NT2/D1 (cell line): Measurements from ENCODE around the gene ZNF282.

ENCODE experiments used
- DNase-seq: peaks from one replicate; pipeline ENCODE4 v3.0.0-alpha.2; 2011; ENCODE audit warnings: low read depth, low spot score
- H3K27me3 ChIP-seq: 2 replicates; pipeline ENCODE4 v1.6.0; 2011; ENCODE audit warnings: mild to moderate bottlenecking; ENCODE audit not compliant: insufficient read length, insufficient read depth
- H3K36me3 ChIP-seq: 2 replicates; pipeline ENCODE4 v1.6.1; 2011; ENCODE audit warnings: mild to moderate bottlenecking, low read length, mixed read lengths; ENCODE audit not compliant: insufficient read depth, insufficient read length
- H3K4me1 ChIP-seq: 2 replicates; pipeline ENCODE4 v1.5.1; 2011; ENCODE audit not compliant: insufficient read depth, insufficient read length
- H3K4me3 ChIP-seq: 2 replicates; pipeline ENCODE4 v1.5.1; 2011; ENCODE audit warnings: low read depth; ENCODE audit not compliant: insufficient read length
- H3K9ac ChIP-seq: 2 replicates; pipeline ENCODE4 v1.6.0; 2011; ENCODE audit warnings: low read depth; ENCODE audit not compliant: insufficient read length
- H3K9me3 ChIP-seq: 2 replicates; pipeline ENCODE4 v1.5.1; 2011; ENCODE audit warnings: mild to moderate bottlenecking, low read length; ENCODE audit not compliant: insufficient read depth
- SUZ12 ChIP-seq: IDR thresholded peaks from 2 replicates; pipeline ENCODE4 v1.6.1; 2011; ENCODE audit not compliant: insufficient read length, insufficient read depth; ENCODE audit errors: extremely low read depth
- YY1 ChIP-seq: IDR thresholded peaks from 2 replicates; pipeline ENCODE4 v1.6.1; 2011; ENCODE audit not compliant: insufficient read length, insufficient read depth
- ZNF274 ChIP-seq: IDR thresholded peaks from 2 replicates; pipeline ENCODE4 v1.6.1; 2011; ENCODE audit warnings: mild to moderate bottlenecking, low read depth, low read length

Gene ZNF282

GRCh38 chr7:149156898-149157297, 38.4 kb upstream of the ZNF282 start:
- Histone ChIP-seq H3K36me3 (peaks cover 45% of the 10 kb centered on the region), H3K4me1 (no peaks in the 10 kb centered on the region), H3K4me3 (no peak overlapping the region), H3K9me3 (no peaks in the 10 kb centered on the region), H3K27me3 (no peaks in the 10 kb centered on the region), H3K9ac (no peak overlapping the region)
- TF ChIP-seq SUZ12 (no peak), YY1 (no peak), ZNF274 (no peak)
- no peak for DNase-seq

GRCh38 chr7:149161241-149161848, 34.0 kb upstream of the ZNF282 start:
- TF ChIP-seq SUZ12 (no peak), ZNF274 (no peak), YY1 (no peak)
- Histone ChIP-seq H3K27me3 (no peaks in the 10 kb centered on the region), H3K36me3 (peaks cover 39% of the 10 kb centered on the region), H3K4me3 (no peak overlapping the region), H3K9me3 (no peaks in the 10 kb centered on the region), H3K4me1 (no peaks in the 10 kb centered on the region), H3K9ac (no peak overlapping the region)
- no peak for DNase-seq

DNA sequence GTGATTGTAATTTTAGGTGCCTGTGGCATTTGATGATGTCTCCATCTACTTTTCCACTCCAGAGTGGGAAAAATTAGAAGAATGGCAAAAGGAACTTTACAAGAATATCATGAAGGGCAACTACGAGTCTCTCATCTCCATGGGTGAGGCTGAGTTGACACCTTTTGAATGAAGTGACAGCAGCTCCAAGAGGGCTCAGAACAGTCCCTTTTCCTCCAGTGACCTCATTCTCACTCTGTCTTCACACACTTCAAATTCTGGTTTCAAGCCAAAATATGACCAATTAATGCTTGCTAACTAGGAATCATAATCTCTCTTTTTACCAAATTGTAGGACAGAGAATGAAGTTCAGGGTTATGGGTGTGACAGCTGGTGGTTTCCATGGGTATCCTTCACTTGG, 29.2 kb upstream of the ZNF282 start:
- peaks cover 50% of the 10 kb centered on the region for H3K36me3 ChIP-seq
- H3K9ac ChIP-seq = no peak overlapping the region
- no peaks in the 10 kb centered on the region for H3K27me3 ChIP-seq
- DNase-seq = no peak
- TF ChIP-seq YY1 (no peak), ZNF274 (no peak), SUZ12 (no peak)
- no peaks in the 10 kb centered on the region for H3K9me3 ChIP-seq
- no peak overlapping the region for H3K4me3 ChIP-seq
- no peaks in the 10 kb centered on the region for H3K4me1 ChIP-seq

DNA sequence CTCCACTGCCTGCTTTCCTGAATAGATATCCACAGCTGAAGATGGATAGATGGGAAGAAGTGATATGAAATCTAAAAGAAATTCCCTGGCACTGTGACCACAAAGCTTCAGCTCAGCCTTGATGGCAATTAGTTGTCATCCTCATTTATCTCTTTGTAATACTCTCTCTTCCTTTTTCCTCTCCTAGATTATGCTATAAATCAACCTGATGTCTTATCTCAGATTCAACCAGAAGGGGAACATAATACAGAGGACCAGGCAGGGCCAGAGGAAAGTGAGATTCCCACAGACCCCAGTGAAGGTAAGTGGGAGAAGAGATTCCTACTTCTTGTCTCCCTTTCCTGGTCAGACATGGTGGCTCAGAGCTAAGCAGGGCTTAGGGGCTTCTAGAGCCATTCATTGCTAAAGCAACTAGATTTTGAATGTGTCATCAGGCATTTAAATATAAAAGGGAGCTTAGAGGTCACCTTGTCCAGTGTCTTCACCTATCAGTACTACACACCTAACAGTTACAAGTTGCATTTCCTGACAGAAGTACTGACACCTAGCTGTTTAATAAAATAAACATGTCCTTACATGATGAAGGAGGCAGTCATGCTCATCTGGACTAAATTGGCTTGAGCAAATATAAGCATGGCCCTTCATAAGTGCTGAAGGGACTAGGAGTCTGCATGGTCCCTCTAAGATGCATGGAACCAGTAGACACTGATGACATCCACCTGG, 28.6 kb upstream of the ZNF282 start:
- H3K9ac ChIP-seq = no peak overlapping the region
- no peak for DNase-seq
- H3K9me3 ChIP-seq = no peaks in the 10 kb centered on the region
- no peaks in the 10 kb centered on the region for H3K4me1 ChIP-seq
- no peaks in the 10 kb centered on the region for H3K27me3 ChIP-seq
- TF ChIP-seq ZNF274 (no peak), YY1 (no peak), SUZ12 (no peak)
- no peak overlapping the region for H3K4me3 ChIP-seq
- peaks cover 50% of the 10 kb centered on the region for H3K36me3 ChIP-seq

- Histone ChIP-seq H3K4me3 (no peak overlapping the region), H3K9ac (no peak overlapping the region), H3K36me3 (peaks cover 52% of the 10 kb centered on the region), H3K4me1 (no peaks in the 10 kb centered on the region), H3K27me3 (no peaks in the 10 kb centered on the region), H3K9me3 (no peaks in the 10 kb centered on the region)
- DNase-seq = no peak
- TF ChIP-seq YY1 (no peak), ZNF274 (no peak), SUZ12 (no peak)
Measured at GRCh38 chr7:149171892-149172533, 23.3 kb upstream of the ZNF282 start.

- H3K4me1 ChIP-seq = no peaks in the 10 kb centered on the region
- DNase-seq = no peak
- no peak overlapping the region for H3K4me3 ChIP-seq
- TF ChIP-seq YY1 (no peak), ZNF274 (no peak), SUZ12 (no peak)
- H3K27me3 ChIP-seq = no peaks in the 10 kb centered on the region
- H3K36me3 ChIP-seq = peaks cover 53% of the 10 kb centered on the region
- H3K9ac ChIP-seq = no peak overlapping the region
- H3K9me3 ChIP-seq = no peaks in the 10 kb centered on the region
Measured at GRCh38 chr7:149172534-149172920, 22.8 kb upstream of the ZNF282 start.

- H3K27me3 ChIP-seq = no peaks in the 10 kb centered on the region
- no peak overlapping the region for H3K9ac ChIP-seq
- peaks cover 62% of the 10 kb centered on the region for H3K36me3 ChIP-seq
- TF ChIP-seq YY1 (no peak), ZNF274 (no peak), SUZ12 (no peak)
- no peak overlapping the region for H3K4me3 ChIP-seq
- H3K9me3 ChIP-seq = no peaks in the 10 kb centered on the region
- H3K4me1 ChIP-seq = no peaks in the 10 kb centered on the region
- no peak for DNase-seq
Measured at GRCh38 chr7:149175150-149175549, 20.2 kb upstream of the ZNF282 start.
